Measurements from ENCODE around the gene DYRK3. TPM values are rescaled to one million over a fixed set of nuclear protein-coding genes. Genes with fewer than 3 reads are reported as not detected.

Gene DYRK3
- total and polyA plus RNA-seq, 2 of the 8 experiments (the other 6 are each of a cell fraction or from before 2014, with no cell fraction given): 2.1 to 8.5 TPM

- Histone ChIP-seq H3K36me3 (ENCODE audit: control insufficient read depth in 2 of 4, insufficient read depth in 4 of 4, low read length in 3 of 4) (no peaks in the 10 kb centered on the region), H2BK15ac (ENCODE audit: low read length) (no peak overlapping the region), H3K79me2 (ENCODE audit: control insufficient read depth in 1 of 2, insufficient read depth in 2 of 2, low read length in 2 of 2) (no peaks in the 10 kb centered on the region), H2BK20ac (ENCODE audit: low read length) (no peak overlapping the region), H3K79me1 (ENCODE audit: low read depth, low read length) (no peaks in the 10 kb centered on the region), H3K9me3 (ENCODE audit: insufficient read depth in 2 of 2, low read depth in 1 of 2, low read length in 1 of 2) (no peaks in the 10 kb centered on the region), H3K4me2 (ENCODE audit: insufficient read depth in 1 of 2, low read depth in 2 of 2, low read length in 2 of 2) (no peak overlapping the region), H3K23ac (ENCODE audit: insufficient read length) (no peak overlapping the region), H4K5ac (ENCODE audit: insufficient read length, low read depth, low read length) (no peak overlapping the region), H4K91ac (replicated peaks; ENCODE audit: insufficient read length, low read length) (no peak overlapping the region), H3K14ac (ENCODE audit: insufficient read length) (no peak overlapping the region), H2AK5ac (ENCODE audit: low read depth, low read length) (no peak overlapping the region), H4K20me1 (replicated peaks in 1 of 2; ENCODE audit: control insufficient read depth in 1 of 2, insufficient read depth in 2 of 2, low read length in 2 of 2) (no peaks in the 10 kb centered on the region), H3K27ac (ENCODE audit: low read depth, low read length) (no peak overlapping the region), H3K4me3 (ENCODE audit: extremely low read depth in 1 of 4, insufficient read depth in 2 of 4, low read depth in 3 of 4, low read length in 4 of 4) (no peak overlapping the region), H3K4ac (replicated peaks; ENCODE audit: insufficient read length, low read depth, low read length) (no peak overlapping the region), H2AFZ (ENCODE audit: low read length) (no peak overlapping the region), H3K27me3 (replicated peaks in 1 of 4; ENCODE audit: control insufficient read depth in 3 of 4, extremely low read depth in 1 of 4, insufficient read depth in 3 of 4, low read length in 3 of 4) (no peaks in the 10 kb centered on the region), H2BK5ac (ENCODE audit: low read depth, low read length) (no peak overlapping the region), H3K9ac (replicated peaks in 1 of 4; ENCODE audit: extremely low read depth in 1 of 4, low read depth in 3 of 4, low read length in 3 of 4) (no peak overlapping the region), H3K18ac (ENCODE audit: extremely low read depth, low read length) (no peak overlapping the region), H3K4me1 (replicated peaks in 1 of 4; ENCODE audit: control insufficient read depth in 3 of 4, insufficient read depth in 4 of 4, low read length in 3 of 4) (peaks cover 2 to 15% (median 4%) of the 10 kb centered on the region in 4 experiments; a peak in 5 of 7 replicates), H2BK12ac (ENCODE audit: low read depth, low read length) (no peak overlapping the region), H3K23me2 (ENCODE audit: low read depth, low read length) (no peaks in the 10 kb centered on the region), H3K56ac (replicated peaks; ENCODE audit: insufficient read length, low read depth, low read length) (no peak overlapping the region), H2BK120ac (replicated peaks; ENCODE audit: low read depth, low read length) (no peak overlapping the region), H4K8ac (ENCODE audit: extremely low read depth, insufficient read depth, low read length) (no peak overlapping the region)
- FAIRE-seq (no peak), DNase-seq (ENCODE audit: low read depth in 1 of 2, low spot score in 2 of 2) (no peak)
- POLR2A ChIA-PET (ENCODE audit: partially characterized antibody): no interaction called here
- WGBS, 2 experiments (ENCODE audit: extremely low coverage in 1 of 2, insufficient coverage in 1 of 2, insufficient read length in 1 of 2, insufficient replicate concordance in 2 of 2, low coverage in 1 of 2, low lambda C conversion rate in 2 of 2, missing lambda C conversion rate in 1 of 2): 71% methylated on average over 1 of the region's 1 CpG; no CpG with 5 or more reads in 1 of the 2 experiments
- CTCF ChIA-PET (ENCODE audit: partially characterized antibody): interaction anchor here (1.0 to 23.8 kb wide), 7 partner anchors 9 to 86 kb away, joined by 3 to 666 read pairs (median 4); partner anchors contain the start of gene DYRK3
- no peak for TF ChIP-seq BRCA1 (IDR thresholded peaks at IDR 0.05; ENCODE audit: low read depth, low read length)
- TF ChIP-seq JUND (IDR thresholded peaks at IDR 0.05; ENCODE audit: low read length): no peak
- TF ChIP-seq ZNF274 (IDR thresholded peaks at IDR 0.05; ENCODE audit: borderline replicate concordance, extremely low read depth, low read length): no peak
- TF ChIP-seq CHD2 (IDR thresholded peaks at IDR 0.05; ENCODE audit: low read length): no peak
- TF ChIP-seq SAP30 (IDR thresholded peaks at IDR 0.05; ENCODE audit: insufficient read depth, insufficient replicate concordance, low read length): no peak
- TF ChIP-seq KDM4A (IDR thresholded peaks at IDR 0.05; ENCODE audit: low read depth, low read length, severe bottlenecking): no peak
- no peak for TF ChIP-seq TAF7 (optimal IDR thresholded peaks at IDR 0.05; ENCODE audit: borderline replicate concordance, low read depth, low read length)
- TF ChIP-seq ASH2L (IDR thresholded peaks at IDR 0.05; ENCODE audit: low read length): no peak
- no peak for TF ChIP-seq SUZ12 (IDR thresholded peaks at IDR 0.05; ENCODE audit: low read length)
- TF ChIP-seq SP4 (IDR thresholded peaks at IDR 0.05; ENCODE audit: low read length): no peak
- no peak for TF ChIP-seq KDM5A (IDR thresholded peaks at IDR 0.05; ENCODE audit: low read length)
- no peak for TF ChIP-seq CTCF (IDR thresholded peaks at IDR 0.05; ENCODE audit: control extremely low read depth in 1 of 3, insufficient read depth in 1 of 3, low read depth in 1 of 3, low read length in 3 of 3)
- no peak for TF ChIP-seq TBP (IDR thresholded peaks at IDR 0.05; ENCODE audit: low read depth, low read length)
Observed at GRCh38 chr1:206674745-206675175, 39.4 kb downstream of the DYRK3 start.

All from H1 (cell line).